ENCODE measurements around the gene KIF26B.
"Not testable (repeated sequence)": the region's sequence is repeated elsewhere in the genome, so short reads cannot be mapped to it uniquely, and the experiment has no call there.

Gene KIF26B

GRCh38 chr1:245279346-245279745 is 124.6 kb downstream of the KIF26B start:
- no peak for DNase-seq (ENCODE audit: low spot score)

DNA sequence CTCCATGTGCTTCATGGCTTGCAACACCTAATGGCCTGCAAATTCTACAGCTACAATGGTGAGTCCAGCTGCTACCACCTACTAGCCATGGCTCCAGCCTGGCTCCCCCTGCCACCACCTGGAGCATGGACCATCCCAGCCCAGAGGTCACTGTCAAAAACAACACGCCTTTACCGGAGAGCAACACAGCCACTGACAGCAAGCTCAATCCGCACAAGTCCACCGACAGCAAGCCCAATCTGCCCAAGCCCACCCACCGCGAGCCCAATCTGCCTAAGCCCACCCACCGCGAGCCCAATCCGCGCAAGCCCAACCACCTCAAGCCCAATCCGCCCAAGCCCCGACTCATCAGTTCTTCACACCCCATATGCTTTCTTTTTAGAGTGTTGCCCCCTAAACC is 128.2 kb downstream of the KIF26B start:
- DNase-seq (ENCODE audit: low spot score), result no peak

GRCh38 chr1:245285168-245285567 is 130.4 kb downstream of the KIF26B start:
- DNase-seq (ENCODE audit: low spot score), result no peak

DNA sequence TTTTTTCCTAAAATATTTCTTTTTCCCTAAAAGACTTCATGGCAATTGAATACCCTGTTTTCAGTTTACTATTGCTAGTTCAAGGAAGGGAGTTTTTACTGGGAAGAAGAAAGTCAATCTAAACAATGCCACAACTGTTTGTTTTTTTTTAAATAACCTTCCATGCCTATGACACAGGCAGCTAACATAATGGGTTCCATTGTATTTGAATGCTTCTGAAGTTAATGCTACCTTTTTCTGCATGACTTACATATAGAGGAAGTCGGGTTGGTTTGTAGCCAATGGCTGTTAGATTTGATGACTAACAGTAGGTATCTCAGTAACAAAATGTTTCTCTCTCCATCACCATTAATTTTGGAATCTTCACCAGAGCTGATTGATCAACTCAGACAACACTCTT is 134.0 kb downstream of the KIF26B start:
- no peak for DNase-seq (ENCODE audit: low spot score)

DNA sequence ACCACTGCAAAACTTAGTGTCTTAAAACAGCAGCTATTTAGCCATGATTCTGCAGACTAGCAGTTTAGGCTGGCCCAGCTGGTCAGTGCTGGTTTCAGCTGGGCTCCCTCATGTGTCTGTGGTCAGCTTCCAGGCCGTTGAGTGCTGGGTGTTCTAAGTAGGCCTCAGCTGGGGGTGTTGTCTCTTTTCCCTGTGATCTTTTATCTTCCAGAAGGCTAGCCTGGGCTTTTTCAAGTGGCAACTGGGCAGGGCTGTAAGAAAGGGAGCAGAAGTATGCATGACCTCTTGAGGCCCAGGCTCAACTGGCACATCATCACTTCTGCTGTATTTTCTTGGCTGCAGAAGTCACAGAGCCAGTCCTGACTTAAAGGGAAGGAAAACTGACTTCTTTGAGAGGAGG is 136.1 kb downstream of the KIF26B start:
- no peak for DNase-seq (ENCODE audit: low spot score)

DNA sequence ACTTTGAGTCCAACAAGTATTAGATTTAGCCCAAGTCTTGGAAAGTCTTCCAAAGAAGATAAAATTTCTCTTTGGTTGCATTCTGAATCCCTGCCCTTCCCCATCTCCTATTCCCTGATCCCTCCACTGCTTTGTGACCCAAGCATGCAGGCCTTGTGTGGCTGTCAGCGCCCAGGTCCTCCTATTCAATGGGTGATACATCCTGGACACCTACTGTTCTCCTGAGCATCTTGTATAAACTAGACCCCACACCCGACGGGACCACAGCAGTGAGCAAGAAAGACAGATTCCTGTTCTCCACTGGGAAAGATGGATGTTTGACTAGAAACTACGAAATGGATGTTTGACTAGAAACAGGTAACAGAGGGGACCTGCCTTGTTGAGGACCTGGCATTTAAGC is 136.6 kb downstream of the KIF26B start:
- no peak for DNase-seq (ENCODE audit: low spot score)

GRCh38 chr1:245292141-245292540 is 137.4 kb downstream of the KIF26B start:
- DNase-seq (ENCODE audit: low spot score), result no peak

DNA sequence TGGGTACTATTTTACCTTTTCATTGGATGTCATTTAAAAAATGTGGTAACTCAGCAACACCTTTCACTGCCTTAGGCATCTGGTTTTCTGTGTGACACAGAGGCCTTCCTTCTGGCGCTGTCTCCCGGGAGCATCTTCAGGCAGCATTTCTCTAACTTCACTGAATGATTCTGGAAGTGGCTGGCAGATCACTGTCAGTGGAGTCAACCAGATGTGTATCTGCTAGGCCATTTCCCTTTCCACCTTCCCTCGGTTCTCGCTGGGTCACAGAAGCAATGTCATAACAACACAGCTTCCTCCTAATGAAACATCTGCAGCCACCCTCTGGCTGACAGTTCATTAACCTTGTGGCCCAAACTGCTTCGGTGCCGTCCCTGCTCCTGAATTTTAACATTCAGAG is 137.8 kb downstream of the KIF26B start:
- DNase-seq (ENCODE audit: low spot score), result no peak

DNA sequence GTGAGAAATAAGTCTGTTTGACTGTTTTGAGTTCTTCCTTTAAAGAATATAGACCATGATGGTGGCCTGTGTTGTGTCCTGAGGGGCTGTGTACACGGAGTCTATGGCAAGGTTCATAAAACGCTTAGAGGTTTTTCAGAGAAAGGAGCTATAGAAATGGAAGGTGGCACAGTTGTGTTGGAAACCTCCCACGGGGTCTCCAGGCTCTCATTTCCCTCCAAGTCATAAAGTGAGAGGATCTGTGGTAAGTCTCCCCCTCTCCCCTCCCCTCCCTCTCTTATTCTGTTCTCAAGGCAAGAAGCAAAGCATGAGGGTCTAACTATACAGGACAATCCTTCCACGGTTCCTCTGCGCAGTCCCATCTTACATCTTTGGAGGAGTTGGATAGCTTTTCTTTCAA is 139.2 kb downstream of the KIF26B start:
- no peak for DNase-seq (ENCODE audit: low spot score)

- no peak for DNase-seq (ENCODE audit: low spot score)
These were observed 144.0 kb downstream of the KIF26B start for GRCh38 chr1:245298781-245299180.

DNA sequence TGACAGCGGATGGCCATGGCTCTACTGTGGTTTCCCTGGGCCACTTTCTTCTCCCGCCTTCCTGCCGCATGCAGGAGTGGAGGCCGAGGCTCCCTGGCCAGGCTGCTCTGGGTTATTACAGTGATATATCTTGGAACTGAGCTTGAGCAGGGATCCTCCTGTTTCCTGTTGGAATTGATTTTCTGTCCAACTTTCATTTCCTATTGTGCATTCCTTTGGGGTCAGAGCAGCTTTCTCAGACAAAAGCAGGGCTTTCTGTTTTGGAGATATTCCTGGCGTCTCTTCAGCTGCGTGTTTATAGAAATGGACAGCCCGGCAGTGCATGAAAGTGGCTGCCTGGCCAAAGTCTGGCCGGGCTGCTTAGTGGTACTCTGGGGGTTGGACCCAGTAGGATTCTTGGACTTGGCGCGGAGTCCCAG is 146.4 kb downstream of the KIF26B start:
- no peak for DNase-seq (ENCODE audit: low spot score)

- no peak for DNase-seq (ENCODE audit: low spot score)
These were observed 147.1 kb downstream of the KIF26B start for GRCh38 chr1:245301921-245302320.

DNA sequence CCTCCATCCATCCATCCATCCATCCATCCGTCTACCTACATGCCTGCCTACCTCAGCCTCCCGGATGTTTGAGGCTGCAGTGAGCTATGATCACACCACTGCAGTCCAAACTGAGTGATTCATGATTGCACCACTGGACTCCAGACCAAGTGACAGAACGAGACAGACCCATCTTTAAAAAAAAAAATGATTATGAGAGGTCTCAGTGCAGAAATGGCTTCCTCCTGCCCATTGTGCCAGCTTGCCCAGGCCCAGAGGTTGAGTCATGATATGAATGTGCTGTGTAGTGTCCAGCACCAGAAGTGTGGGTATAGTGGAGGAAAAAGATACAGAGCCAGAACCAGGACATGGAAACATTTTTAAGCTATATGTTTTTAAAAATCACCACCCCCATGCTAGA is 149.9 kb downstream of the KIF26B start:
- DNase-seq (ENCODE audit: low spot score), result no peak

DNA sequence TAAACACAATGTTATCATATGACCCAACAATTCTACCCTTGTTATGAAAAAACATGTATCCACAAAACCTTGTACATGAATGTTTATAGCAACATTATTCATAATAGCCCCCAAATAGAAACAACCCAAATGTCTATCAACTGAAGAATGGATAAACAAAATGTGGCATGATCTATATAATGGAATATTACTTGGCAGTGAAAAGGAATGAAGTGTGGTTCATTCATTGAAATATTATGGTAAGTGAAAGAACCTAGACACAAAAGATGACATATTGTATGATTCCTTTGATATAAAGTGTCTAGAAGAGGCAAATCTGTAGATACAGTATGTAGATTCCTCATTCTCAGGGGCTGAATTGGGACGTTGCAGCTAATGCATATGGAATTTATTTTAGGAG is 151.2 kb downstream of the KIF26B start:
- DNase-seq (ENCODE audit: low spot score), result no peak

GRCh38 chr1:245306628-245307410 is 152.0 kb downstream of the KIF26B start:
- DNase-seq (ENCODE audit: low spot score), result no peak

GRCh38 chr1:245310571-245311531 is 156.1 kb downstream of the KIF26B start:
- DNase-seq (ENCODE audit: low spot score), result no peak

GRCh38 chr1:245311887-245312536 is 157.2 kb downstream of the KIF26B start:
- no peak for DNase-seq (ENCODE audit: low spot score)

- no peak for DNase-seq (ENCODE audit: low spot score)
These were observed 158.8 kb downstream of the KIF26B start for GRCh38 chr1:245313576-245313975.

GRCh38 chr1:245316784-245317183 is 162.0 kb downstream of the KIF26B start:
- no peak for DNase-seq (ENCODE audit: low spot score)

DNA sequence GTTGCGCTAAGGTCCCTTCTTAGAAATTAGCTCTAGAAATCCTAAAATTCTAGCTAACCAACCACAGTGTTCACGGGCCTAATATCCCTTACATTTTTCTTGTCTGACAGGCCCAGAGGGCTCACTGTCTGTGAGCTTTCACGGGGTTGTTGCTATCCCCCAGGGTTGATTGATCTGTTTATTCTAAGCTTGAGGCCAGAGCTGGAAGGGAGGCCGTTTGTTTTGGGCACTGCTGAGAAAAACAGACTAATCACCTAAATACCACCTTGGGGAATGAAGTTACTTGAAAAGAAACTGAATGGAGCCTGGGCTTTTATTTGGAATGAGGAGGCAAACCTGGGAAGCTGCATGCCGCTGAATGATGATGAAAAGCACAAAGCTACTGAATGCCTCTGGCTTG is 162.4 kb downstream of the KIF26B start:
- no peak for DNase-seq (ENCODE audit: low spot score)

DNA sequence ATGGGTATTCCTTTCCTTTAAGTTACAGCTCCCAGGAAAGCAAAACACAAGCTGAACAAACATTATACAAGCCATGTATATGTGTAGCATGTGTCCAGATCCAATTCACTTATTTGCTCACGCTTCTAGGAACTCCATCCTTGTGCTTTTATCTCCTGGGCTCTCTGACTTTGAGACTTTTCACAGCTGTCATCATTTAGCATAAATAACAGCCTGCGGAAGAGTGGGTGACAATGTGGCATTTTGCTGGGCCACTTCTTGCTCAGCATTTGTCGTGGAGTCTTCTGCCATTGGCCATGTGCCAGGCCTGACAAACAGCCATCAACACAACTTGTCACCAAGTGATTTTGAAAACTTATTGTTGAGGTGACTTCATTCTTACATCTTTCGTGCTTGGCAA is 164.3 kb downstream of the KIF26B start:
- no peak for DNase-seq (ENCODE audit: low spot score)

- DNase-seq (ENCODE audit: low spot score), result peak; percentile 27
These were observed 167.9 kb downstream of the KIF26B start for GRCh38 chr1:245322673-245323072.

DNA sequence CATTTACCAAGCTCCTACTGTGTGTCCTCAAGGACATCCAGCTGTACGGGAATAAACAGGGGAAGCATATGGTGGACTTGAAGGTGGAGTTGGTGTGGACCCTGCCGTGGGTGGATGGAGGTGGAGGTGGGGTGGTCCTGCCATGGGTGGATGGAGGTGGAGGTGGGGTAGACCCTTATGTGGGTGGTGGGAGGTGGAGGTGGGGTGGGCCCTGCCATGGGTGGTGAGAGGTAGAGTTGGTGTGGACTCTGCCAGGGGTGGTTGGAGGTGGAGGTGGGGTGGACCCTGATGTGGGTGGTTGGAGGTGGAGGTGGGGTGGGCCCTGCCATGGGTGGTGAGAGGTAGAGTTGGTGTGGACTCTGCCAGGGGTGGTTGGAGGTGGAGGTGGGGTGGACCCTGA is 169.0 kb downstream of the KIF26B start:
- DNase-seq (ENCODE audit: low spot score), result not testable (repeated sequence)
